ENCODE results near the gene MRPS2.

DNA sequence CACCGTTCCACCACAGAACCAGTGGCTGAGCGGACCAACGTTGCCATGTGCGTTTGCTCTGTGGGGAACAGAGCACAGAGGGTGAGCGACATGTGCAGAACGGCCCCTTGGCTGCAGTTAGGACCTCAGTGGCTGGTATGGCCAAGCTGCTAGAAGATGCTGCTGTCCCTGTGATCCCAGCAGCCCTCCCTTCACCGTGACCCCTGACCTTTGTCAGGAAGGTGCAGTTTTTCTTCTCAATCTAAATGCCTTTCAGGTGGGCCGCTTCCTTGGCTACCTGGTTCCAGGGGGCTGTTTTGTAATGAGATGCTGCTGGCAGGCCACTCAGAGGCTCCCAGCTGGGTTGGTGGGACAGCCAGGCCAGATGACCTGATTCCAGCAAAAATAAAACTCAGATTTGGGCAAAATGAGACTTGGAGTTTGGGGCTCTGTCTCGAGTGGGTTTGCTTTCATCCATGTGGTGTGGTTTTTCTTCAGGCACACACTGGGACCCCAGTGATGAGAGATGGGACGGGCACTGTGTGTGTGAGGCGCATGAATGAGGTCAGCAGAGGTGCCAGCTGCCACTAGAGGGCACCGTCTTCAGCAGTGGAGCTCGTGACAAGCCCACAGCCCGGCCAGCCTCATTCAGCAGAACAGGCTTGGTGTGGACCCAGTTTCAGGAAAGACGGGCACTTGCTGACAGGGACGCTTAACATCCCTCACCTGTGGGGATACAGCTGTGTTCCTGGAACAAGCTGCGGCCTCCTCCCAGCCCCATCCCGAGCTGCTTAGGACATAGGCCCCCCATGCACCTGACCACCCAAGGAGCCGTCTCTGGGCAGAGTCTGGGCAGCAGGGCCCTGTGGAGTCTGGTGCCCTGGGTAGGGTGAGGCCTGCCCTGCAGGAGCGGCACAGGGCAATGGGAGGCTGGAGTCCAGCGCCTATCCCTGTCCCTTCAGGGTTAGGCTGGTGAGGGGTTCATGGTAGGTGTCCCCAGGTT is 4.1 kb downstream of the MRPS2 start:
- TF ChIP-seq, protein P1, sequence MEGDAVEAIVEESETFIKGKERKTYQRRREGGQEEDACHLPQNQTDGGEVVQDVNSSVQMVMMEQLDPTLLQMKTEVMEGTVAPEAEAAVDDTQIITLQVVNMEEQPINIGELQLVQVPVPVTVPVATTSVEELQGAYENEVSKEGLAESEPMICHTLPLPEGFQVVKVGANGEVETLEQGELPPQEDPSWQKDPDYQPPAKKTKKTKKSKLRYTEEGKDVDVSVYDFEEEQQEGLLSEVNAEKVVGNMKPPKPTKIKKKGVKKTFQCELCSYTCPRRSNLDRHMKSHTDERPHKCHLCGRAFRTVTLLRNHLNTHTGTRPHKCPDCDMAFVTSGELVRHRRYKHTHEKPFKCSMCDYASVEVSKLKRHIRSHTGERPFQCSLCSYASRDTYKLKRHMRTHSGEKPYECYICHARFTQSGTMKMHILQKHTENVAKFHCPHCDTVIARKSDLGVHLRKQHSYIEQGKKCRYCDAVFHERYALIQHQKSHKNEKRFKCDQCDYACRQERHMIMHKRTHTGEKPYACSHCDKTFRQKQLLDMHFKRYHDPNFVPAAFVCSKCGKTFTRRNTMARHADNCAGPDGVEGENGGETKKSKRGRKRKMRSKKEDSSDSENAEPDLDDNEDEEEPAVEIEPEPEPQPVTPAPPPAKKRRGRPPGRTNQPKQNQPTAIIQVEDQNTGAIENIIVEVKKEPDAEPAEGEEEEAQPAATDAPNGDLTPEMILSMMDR (IDR thresholded peaks at IDR 0.05), result peak in 3 of 4 experiments; percentile 41 to 71 (median 58)
- no peak for TF ChIP-seq POLR2A (IDR thresholded peaks at IDR 0.05)
- TF ChIP-seq EP300 (IDR thresholded peaks at IDR 0.05), result no peak

Measured in gastroesophageal sphincter (tissue), 3 donors.